ENCODE data around the gene DCTN2.
"Not testable (repeated sequence)": the region's sequence is repeated elsewhere in the genome, so short reads cannot be mapped to it uniquely, and the experiment has no call there.

The DCTN2 gene

DNA sequence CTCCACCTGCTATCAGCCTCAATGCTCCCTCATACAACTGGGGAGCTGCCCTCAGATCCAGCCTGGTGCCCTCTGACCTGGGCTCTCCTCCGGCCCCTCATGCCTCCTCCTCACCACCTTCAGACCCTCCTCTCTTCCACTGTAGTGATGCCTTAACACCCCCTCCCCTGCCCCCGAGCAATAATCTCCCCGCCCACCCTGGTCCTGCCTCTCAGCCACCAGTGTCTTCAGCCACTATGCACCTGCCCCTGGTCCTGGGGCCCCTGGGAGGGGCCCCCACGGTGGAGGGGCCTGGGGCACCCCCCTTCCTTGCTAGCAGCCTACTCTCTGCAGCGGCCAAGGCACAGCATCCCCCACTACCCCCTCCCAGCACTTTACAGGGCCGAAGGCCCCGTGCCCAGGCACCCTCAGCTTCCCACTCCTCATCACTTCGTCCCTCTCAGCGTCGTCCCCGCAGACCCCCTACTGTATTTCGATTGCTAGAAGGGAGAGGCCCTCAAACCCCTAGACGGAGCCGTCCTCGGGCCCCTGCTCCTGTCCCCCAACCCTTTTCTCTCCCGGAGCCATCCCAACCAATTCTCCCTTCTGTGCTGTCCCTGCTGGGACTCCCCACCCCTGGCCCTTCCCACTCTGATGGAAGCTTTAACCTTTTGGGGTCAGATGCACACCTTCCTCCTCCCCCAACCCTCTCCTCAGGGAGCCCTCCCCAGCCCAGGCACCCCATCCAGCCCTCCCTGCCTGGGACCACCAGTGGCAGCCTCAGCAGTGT is 21.2 kb downstream of the DCTN2 start:
- no peak for DNase-seq

DNA sequence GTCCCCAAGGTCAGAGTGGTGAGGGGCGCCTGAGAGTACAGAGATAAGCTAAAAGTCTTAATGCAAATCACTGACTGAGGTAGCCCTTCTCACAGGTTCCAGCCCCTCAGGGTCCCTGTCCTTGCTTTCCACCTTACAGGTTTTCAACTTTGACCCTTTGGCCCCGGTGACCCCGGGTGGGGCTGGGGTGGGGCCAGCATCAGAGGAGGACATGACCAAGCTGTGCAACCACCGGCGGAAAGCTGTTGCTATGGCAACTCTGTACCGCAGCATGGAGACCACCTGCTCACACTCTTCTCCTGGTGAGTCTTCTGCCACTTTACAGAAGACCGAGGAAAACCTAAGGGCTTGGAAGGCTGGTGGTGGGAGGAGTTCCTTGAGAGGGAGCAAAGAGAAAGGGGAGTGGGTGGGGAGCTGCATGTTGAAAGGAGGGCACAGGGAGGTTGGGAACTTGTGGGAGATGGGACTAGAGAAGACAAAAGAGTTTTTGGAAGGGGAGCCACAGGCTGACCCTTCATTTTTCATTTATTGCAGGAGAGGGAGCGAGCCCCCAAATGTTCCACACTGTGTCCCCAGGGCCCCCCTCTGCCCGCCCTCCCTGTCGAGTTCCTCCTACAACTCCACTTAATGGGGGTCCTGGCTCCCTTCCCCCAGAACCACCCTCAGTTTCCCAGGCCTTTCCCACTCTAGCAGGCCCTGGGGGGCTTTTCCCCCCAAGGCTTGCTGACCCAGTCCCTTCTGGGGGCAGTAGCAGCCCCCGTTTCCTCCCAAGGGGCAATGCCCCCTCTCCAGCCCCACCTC is 22.0 kb downstream of the DCTN2 start:
- no peak for DNase-seq

DNA sequence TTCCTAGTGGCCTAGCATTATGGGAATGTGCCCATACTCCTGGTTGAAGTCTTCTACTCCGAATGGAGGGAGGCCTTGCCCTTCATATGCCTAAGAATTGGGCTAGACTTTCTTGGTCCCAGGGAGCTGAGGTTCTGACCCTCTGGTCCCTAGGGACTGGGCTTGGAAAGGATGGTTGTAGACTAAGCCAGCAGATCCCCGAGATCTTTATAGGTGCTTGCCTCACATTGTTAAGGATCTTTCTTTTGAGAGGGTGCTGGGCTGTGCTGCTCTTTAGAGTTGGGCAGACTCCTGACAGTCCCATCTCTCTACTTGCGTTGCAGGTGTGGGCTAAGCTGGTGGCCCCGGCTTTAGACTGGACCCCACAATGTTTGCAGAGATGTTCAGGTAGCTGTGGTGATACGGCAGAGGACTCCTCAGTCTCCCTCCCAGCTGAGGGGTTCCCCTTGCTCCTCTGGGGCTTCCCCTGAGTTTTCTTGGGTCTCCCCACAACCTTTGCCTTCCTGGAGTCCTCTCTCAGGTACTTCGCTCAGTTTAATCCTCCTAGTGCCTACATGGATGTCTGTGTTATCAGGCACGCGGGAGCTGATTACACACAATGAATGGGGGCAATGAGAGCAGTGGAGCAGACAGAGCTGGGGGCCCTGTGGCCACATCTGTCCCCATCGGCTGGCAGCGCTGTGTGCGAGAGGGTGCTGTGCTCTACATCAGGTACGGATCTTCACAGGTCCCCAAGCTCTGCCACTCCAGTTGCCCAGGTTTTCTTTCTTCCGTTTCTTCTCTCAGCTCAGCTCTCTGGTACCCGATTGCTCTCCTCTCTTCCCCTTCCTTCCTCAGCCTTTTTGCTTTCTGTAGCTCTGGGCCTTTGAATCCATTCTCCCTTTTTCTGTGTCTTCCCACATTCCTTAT is 23.0 kb downstream of the DCTN2 start:
- DNase-seq, result peak; percentile 39

DNA sequence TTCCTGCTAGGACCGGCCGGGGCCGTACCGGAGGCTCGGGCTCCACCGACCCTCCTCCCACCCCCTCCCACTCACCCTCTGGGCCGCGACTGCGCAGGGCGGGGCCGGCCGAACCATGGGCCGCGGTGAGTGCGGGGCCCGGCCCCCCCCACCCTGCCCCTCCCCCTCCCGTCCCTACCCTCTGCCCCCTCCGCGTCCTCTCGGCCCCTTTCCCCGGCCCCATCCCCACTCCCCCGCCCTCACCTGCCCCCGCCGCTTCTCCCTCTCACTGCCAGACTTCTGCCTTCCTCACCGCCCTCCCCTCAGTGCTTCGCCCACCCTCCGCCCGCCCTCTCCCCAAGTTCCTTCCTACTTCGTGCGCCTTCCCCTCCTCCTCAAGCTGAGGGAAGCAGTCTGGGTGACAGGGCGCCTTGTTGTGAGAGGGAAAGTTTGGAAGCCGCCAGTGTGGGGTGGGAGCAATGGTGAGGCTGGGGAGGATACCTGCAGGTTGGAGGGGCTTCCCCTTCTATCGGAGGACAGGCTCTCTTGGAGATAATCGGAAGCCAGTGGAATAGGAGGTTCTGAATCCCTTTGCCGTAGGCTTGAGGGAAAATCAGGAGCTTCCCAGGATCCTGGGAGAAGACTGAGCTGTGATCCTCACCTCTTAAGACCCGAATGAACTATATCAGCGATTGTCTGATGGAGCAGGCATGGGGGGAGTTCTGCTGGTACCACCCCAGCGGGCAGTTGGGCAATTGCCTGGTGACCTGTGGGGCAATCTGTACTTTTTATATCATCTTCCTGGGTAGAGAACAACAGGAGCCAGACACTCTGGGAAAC is 23.9 kb downstream of the DCTN2 start:
- peak; percentile 58 for DNase-seq

DNA sequence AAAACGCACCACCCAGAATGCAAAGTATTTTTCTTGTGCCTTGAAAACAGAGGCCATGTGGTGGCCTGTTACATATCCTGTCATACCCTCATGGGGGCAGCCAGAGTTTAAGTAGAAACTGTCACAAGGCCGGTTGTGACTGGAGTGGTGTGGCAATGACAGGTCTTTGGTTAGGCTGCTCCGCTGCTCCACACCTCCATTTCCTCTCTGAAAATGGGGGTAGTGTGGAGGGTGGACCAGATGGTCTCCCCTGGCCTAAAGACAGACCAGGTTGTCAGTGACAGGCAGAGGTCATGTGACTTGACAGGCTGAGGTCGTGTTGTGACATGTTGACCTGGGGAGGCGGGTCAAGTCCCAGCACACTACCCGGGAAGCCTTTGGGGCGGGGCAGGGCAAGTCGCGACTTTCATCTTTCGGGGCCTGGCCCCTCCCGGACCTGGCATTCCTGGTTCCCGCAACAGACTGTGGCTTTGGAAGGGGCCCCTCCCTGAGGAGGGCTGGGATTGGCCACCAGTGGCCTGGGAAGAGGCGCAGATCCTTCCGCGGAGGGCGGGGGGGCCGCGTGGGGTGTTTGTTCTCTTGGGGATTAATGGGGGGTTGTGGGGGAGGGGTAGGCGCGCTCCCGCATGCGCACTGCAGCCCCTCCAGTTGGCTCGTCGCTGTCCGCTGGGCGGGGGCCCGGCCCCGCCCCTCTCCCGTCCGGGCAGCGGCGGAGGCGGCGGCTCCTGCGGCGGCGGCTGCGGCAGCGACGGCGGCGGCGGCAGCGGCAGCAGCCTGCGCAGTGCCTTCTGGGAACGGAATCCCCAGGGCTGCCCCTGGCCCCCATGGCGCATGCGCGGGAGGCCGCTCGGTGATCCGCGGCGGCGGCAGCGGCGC is 24.7 kb downstream of the DCTN2 start, which contains the start of gene MBD6:
Gene MBD6, plus strand, starts transcription at position 814 of the 876 bp plus-strand sequence. CDS start 1,480 bp downstream, outside the sequence.
- DNase-seq, result peak; percentile 94

DNA sequence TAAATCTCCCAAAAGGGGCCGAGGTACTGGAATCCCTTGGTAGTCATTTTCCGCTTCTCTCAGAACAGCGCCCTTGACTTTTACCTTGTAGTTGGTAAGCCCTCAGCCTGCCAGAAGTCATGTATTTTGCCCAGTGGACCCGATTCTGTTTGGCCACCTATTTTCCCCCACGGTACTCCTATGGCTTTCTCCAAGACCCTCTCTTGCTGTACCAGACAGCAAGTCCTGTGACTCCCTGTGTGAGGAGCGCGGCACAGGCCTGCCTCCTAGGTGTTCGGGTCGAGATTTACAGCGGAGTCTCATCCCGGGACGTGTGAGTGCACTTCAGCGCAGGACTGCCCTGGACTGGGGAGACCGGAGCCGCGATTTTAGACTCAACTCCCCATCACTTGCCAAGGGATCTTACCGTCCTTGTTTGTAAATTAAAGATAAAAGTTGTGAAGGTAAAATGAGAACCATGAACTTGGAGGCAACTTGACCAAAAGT is 25.4 kb downstream of the DCTN2 start:
- no peak for DNase-seq

DNA sequence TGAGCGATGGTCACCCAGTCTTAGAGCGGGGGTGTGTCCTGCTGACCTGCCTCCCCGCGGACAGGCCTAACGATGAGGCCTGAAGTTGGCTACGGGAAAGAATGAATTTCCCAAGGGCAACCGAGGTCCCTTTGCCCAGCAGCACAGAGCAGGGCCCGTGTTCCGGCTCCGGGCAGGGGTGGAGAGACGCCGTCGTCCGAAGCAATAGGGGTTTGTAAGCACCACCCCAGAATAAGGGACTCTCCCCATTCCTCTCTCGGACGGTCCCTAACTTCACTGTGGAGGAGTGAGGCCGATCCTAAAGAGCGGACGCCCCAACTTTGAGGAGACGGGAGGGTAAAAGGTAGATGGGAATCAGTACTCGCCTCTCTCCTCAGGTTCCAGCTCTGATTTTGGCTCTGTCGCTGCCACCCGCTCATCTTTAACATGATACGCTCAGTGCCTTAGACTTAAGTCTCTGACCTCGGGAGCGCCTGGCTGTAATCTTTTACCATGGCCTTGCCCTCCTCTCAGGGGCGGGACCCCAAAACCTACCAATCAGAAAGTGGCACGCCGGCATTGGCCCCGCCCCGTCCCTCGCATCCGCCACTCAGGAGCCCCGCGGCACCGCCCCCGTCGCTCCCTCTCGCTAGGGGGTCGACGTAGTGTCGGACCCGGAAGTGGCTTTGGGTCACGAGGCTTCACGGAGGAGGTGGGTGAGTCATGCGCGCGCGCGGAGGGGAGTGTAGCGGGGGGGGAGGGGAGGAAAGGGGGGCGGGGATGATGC is 26.8 kb downstream of the DCTN2 start, which contains the start of gene DDIT3:
Gene DDIT3, minus strand, starts transcription at position 462 of the 766 bp plus-strand sequence. CDS start 3,108 bp downstream, outside the sequence.
- DNase-seq, result peak; percentile 100

DNA sequence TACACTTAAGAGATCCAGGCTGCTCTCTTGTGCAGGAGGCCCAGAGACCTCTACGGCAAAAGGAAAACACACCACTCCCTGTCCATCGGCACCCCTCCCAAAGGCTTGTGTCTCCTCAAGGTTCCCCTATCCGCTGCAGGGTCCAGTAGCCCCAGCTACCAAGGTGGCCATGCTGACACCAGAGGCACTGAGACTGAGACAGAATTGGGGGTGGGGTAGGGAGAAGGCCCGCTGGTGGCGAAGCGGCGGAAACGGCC is 27.3 kb downstream of the DCTN2 start:
- DNase-seq, result peak; percentile 37

DNA sequence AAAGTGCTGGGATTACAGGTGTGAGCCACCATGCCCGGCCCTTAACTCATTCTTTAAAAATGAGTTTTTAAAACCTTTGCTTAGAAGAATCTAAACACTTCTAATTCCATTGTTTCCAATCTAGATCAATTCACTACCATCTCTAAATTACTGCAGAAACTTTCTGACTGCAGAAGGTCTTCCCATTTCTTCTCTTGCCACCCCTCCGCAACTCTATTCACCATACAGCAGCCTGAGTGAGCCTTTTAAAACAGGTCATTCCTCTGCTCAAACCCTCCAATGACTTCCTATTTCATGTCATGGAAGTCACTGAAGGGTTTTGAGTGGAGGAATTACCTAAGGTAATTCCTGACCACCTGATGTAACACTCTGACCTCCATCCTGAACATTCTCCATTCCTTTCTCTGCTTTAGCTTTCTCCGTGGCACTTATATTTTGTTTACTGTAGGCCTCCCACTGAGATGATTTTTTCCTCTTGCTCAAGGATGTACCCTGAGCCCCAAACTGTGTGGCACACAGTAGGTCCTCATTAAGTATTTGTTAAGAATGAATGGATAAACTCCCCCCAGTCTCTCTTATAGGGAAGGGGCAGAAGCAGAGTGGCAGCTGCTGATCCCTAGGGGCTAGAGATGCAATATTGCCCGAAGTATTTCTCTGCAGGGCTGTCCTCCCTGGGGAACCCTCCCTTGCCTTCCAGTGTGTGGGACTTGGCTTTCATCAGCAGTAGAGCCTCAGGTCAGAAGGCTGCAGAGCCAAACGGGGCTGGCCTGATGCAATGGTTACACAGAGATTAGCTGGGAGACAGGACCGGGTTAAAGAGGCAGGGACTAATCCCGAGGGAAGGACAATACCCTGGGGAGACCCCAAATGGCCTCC is 27.8 kb downstream of the DCTN2 start:
- DNase-seq, result peak; percentile 25

DNA sequence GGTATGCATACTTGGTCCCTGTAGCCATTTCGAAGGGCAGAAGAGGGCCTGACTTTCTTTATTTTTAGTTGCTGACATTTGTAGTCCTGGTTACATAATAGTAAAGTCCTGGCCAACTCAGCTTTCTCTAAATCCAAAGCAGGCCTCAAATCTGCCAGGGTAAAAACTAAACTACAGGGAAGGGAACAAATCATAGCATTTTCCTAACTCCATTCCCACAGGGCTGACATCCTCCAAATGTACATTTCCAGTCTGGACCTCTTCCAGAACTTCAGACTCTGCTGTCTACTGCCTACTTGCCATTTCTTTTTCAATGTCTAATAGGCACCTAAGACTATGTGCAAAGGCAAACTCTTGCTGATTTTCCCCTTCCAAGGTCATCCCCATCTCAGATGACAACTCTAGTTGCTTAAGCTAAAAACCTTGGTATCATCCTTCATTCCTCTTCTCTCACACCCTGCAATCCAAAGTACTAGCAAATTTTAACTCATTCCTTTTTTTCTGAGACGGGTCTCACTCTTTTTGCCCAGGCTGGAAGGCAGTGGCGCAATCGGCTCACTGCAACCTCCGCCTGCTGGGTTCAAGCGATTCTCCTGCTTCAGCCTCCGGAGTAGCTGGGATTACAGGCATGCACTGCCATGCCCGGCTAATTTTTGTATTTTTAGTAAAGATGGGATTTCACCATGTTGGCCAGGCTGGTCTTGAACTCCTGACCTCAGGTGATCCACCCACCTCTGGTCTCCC is 28.6 kb downstream of the DCTN2 start:
- DNase-seq, result no peak

DNA sequence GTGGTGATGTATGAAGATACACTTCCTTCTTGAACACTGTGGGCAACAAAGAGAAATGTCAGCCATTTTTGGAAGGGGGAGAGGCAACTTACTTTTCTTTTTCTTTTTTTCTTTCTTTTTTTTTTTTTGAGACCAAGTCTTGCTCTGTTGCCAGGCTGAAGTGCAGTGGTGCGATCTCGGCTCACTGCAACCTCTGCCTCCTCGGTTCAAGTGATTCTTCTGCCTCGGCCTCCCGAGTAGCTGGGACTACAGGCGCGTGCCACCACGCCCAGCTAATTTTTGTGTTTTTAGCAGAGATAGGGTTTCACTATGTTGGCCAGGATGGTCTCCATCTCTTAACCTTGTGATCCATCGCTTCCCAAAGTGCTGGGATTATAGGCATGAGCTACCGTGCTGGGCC is 29.3 kb downstream of the DCTN2 start:
- DNase-seq, result not testable (repeated sequence)

DNA sequence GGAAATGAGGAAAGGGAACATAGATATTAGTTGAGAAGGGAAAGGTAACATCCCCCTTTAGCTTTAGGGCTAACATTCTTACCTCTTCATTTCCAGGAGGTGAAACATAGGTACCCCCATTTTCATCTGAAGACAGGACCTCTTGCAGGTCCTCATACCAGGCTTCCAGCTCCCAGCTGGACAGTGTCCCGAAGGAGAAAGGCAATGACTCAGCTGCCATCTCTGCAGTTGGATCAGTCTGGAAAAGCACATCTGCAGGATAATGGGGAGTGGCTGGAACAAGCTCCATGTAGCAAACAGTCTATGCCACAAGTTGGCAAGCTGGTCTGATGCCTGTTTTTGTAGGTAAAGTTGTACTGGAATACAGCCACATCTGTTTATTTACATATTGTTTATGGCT is 29.8 kb downstream of the DCTN2 start:
- DNase-seq, result no peak

DNA sequence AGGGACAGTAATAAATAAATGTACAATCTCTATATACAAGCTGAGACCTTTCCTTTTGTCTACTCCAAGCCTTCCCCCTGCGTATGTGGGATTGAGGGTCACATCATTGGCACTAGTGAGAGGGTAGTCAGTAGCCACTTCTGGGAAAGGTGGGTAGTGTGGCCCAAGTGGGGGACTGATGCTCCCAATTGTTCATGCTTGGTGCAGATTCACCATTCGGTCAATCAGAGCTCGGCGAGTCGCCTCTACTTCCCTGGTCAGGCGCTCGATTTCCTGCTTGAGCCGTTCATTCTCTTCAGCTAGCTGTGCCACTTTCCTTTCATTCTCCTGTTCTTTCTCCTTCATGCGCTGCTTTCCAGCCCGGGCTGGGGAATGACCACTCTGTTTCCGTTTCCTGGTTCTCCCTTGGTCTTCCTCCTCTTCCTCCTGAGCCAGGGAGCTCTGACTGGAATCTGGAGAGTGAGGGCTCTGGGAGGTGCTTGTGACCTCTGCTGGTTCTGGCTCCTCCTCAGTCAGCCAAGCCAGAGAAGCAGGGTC is 30.3 kb downstream of the DCTN2 start:
- no peak for DNase-seq

DNA sequence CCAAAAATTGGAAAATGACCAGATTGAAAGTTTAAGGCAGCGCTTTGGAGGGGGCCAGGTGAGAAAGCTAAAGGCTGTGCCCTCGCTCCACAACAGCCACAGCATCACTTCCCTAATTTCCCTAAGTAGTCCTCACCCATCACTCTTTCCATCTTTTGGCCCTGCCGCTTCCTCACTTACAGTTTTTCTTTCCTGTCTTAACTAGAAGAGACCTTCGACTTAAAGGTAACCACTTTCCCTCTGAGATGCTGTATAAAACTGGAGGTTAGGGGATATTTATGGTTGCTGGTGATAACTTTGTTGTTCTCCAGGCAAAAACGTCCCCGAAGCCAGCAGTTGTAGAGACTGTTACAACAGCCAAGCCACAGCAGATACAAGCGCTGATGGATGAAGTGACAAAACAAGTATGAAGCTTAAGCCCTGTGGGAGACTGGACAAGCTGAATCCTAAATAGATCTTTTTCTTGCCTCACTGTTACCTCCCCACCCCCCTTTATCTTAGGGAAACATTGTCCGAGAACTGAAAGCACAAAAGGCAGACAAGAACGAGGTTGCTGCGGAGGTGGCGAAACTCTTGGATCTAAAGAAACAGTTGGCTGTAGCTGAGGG is 31.0 kb downstream of the DCTN2 start:
- DNase-seq, result no peak

DNA sequence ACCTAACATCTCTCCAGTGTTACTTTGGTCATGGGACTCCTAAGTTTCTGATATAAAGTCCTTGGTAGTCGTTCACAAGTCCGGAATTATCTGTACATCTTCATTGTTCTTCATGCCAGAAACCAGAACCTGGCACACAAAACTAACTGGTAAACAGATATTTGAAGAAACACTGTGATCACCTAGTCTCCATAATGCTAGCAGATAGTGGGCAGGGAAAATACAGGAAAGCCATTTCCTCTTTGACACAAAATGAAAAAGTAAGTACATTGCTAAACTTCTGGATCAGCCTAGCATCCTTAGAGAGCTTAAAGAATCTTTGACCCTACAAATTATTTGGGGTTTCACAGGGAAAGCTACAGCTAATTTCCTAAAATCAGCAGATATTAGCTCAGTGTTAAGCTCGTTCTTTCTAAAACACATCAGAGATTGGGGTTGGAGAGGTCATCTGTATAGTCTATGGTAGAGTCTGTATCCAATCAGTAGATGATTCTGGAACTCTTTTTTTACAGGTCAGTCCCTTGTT is 31.5 kb downstream of the DCTN2 start:
- DNase-seq, result no peak

DNA sequence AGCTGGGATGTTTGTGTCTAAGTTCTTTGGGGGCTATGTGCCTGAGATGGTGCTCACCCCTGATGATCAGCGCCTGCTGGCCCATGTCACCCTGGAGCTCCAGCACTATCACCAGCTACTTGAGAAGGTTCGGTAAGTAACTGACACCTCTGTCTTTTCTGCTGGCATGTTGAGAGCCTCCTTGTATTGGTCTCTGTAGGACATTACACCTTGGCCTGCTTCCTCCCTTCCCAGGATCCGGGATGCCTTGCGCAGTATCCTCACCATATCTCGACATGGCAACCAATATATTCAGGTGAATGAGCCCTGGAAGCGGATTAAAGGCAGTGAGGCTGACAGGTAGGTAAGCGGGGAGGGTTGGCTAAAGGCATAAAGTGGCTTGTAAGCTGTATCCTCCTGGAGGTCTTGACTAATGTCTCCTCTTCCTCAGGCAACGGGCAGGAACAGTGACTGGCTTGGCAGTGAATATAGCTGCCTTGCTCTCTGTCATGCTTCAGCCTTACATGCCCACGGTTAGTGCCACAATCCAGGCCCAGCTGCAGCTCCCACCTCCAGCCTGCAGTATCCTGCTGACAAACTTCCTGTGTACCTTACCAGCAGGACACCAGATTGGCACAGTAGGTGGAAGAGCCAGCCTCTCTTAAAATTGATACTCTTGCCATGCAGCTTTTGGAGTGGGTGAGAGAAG is 32.1 kb downstream of the DCTN2 start:
- DNase-seq, result no peak

DNA sequence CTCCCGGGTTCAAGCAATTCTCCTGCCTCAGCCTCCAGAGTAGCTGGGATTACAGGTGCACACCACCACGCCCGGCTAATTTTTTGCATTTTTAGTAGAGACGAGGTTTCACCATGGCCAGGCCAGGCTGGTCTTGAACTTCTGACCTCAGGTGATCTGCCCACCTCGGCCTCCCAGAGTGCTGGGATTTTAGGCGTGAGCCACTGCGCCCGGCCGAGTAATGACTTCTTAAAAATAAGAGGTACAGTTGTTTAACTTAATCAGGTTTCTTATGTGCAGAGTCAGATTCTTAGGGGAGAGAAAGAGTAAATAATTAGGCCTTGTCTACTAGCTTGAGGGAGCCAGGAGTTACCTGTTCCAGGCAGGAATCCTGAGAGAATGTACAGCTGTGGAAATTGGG is 32.7 kb downstream of the DCTN2 start:
- not testable (repeated sequence) for DNase-seq

Measured in CD4-positive, alpha-beta T cell treated with Interleukin-10 for 1 hour (primary cell).